ENCODE data around the gene BMPR1B.

Gene BMPR1B

GRCh38 chr4:94995684-94996394 is 238.1 kb downstream of the BMPR1B start:
- DNase-seq, result no peak
- no peaks in the 10 kb centered on the region for H3K27me3 ChIP-seq (replicated peaks; ENCODE audit: control insufficient read depth, insufficient read depth, low read length, poor library complexity, severe bottlenecking)
- H3K27ac ChIP-seq (ENCODE audit: insufficient read depth, low read length, poor library complexity, severe bottlenecking), result no peak overlapping the region
- H3K36me3 ChIP-seq (ENCODE audit: control insufficient read depth, insufficient read depth, low read length), result no peaks in the 10 kb centered on the region
- H3K4me1 ChIP-seq (ENCODE audit: control insufficient read depth, insufficient read depth, low read length, poor library complexity, severe bottlenecking), result no peaks in the 10 kb centered on the region
- H3K4me3 ChIP-seq (ENCODE audit: insufficient read depth, low read depth, low read length, poor library complexity, severe bottlenecking), result no peak overlapping the region
- H3K9me3 ChIP-seq (ENCODE audit: control insufficient read depth, low read length), result no peaks in the 10 kb centered on the region

- no peak overlapping the region for H3K27ac ChIP-seq (ENCODE audit: insufficient read depth, low read length, poor library complexity, severe bottlenecking)
- H3K4me3 ChIP-seq (ENCODE audit: insufficient read depth, low read depth, low read length, poor library complexity, severe bottlenecking), result no peak overlapping the region
- H3K4me1 ChIP-seq (ENCODE audit: control insufficient read depth, insufficient read depth, low read length, poor library complexity, severe bottlenecking), result no peaks in the 10 kb centered on the region
- no peaks in the 10 kb centered on the region for H3K9me3 ChIP-seq (ENCODE audit: control insufficient read depth, low read length)
- no peak for DNase-seq
- H3K27me3 ChIP-seq (replicated peaks; ENCODE audit: control insufficient read depth, insufficient read depth, low read length, poor library complexity, severe bottlenecking), result no peaks in the 10 kb centered on the region
- no peaks in the 10 kb centered on the region for H3K36me3 ChIP-seq (ENCODE audit: control insufficient read depth, insufficient read depth, low read length)
These were observed 242.4 kb downstream of the BMPR1B start for GRCh38 chr4:95000076-95000648.

GRCh38 chr4:95004912-95005311 is 247.2 kb downstream of the BMPR1B start:
- no peaks in the 10 kb centered on the region for H3K27me3 ChIP-seq (replicated peaks; ENCODE audit: control insufficient read depth, insufficient read depth, low read length, poor library complexity, severe bottlenecking)
- H3K4me1 ChIP-seq (ENCODE audit: control insufficient read depth, insufficient read depth, low read length, poor library complexity, severe bottlenecking), result no peaks in the 10 kb centered on the region
- H3K4me3 ChIP-seq (ENCODE audit: insufficient read depth, low read depth, low read length, poor library complexity, severe bottlenecking), result no peak overlapping the region
- no peaks in the 10 kb centered on the region for H3K9me3 ChIP-seq (ENCODE audit: control insufficient read depth, low read length)
- H3K27ac ChIP-seq (ENCODE audit: insufficient read depth, low read length, poor library complexity, severe bottlenecking), result no peak overlapping the region
- DNase-seq, result no peak
- no peaks in the 10 kb centered on the region for H3K36me3 ChIP-seq (ENCODE audit: control insufficient read depth, insufficient read depth, low read length)

GRCh38 chr4:95007998-95008397 is 250.2 kb downstream of the BMPR1B start:
- Histone ChIP-seq H3K27ac (ENCODE audit: insufficient read depth, low read length, poor library complexity, severe bottlenecking) (no peak overlapping the region), H3K27me3 (replicated peaks; ENCODE audit: control insufficient read depth, insufficient read depth, low read length, poor library complexity, severe bottlenecking) (no peaks in the 10 kb centered on the region), H3K9me3 (ENCODE audit: control insufficient read depth, low read length) (no peaks in the 10 kb centered on the region), H3K36me3 (ENCODE audit: control insufficient read depth, insufficient read depth, low read length) (no peaks in the 10 kb centered on the region), H3K4me1 (ENCODE audit: control insufficient read depth, insufficient read depth, low read length, poor library complexity, severe bottlenecking) (no peaks in the 10 kb centered on the region), H3K4me3 (ENCODE audit: insufficient read depth, low read depth, low read length, poor library complexity, severe bottlenecking) (no peak overlapping the region)
- no peak for DNase-seq

GRCh38 chr4:95013236-95013635 is 255.5 kb downstream of the BMPR1B start:
- Histone ChIP-seq H3K27me3 (replicated peaks; ENCODE audit: control insufficient read depth, insufficient read depth, low read length, poor library complexity, severe bottlenecking) (no peaks in the 10 kb centered on the region), H3K4me1 (ENCODE audit: control insufficient read depth, insufficient read depth, low read length, poor library complexity, severe bottlenecking) (no peaks in the 10 kb centered on the region), H3K36me3 (ENCODE audit: control insufficient read depth, insufficient read depth, low read length) (no peaks in the 10 kb centered on the region), H3K9me3 (ENCODE audit: control insufficient read depth, low read length) (no peaks in the 10 kb centered on the region), H3K27ac (ENCODE audit: insufficient read depth, low read length, poor library complexity, severe bottlenecking) (no peak overlapping the region), H3K4me3 (ENCODE audit: insufficient read depth, low read depth, low read length, poor library complexity, severe bottlenecking) (no peak overlapping the region)
- no peak for DNase-seq

GRCh38 chr4:95014068-95014467 is 256.3 kb downstream of the BMPR1B start:
- Histone ChIP-seq H3K27ac (ENCODE audit: insufficient read depth, low read length, poor library complexity, severe bottlenecking) (no peak overlapping the region), H3K4me3 (ENCODE audit: insufficient read depth, low read depth, low read length, poor library complexity, severe bottlenecking) (no peak overlapping the region), H3K9me3 (ENCODE audit: control insufficient read depth, low read length) (no peaks in the 10 kb centered on the region), H3K36me3 (ENCODE audit: control insufficient read depth, insufficient read depth, low read length) (no peaks in the 10 kb centered on the region), H3K4me1 (ENCODE audit: control insufficient read depth, insufficient read depth, low read length, poor library complexity, severe bottlenecking) (no peaks in the 10 kb centered on the region), H3K27me3 (replicated peaks; ENCODE audit: control insufficient read depth, insufficient read depth, low read length, poor library complexity, severe bottlenecking) (no peaks in the 10 kb centered on the region)
- no peak for DNase-seq

GRCh38 chr4:95017305-95018064 is 259.7 kb downstream of the BMPR1B start:
- H3K27ac ChIP-seq (ENCODE audit: insufficient read depth, low read length, poor library complexity, severe bottlenecking), result no peak overlapping the region
- no peak overlapping the region for H3K4me3 ChIP-seq (ENCODE audit: insufficient read depth, low read depth, low read length, poor library complexity, severe bottlenecking)
- no peaks in the 10 kb centered on the region for H3K36me3 ChIP-seq (ENCODE audit: control insufficient read depth, insufficient read depth, low read length)
- H3K27me3 ChIP-seq (replicated peaks; ENCODE audit: control insufficient read depth, insufficient read depth, low read length, poor library complexity, severe bottlenecking), result no peaks in the 10 kb centered on the region
- no peaks in the 10 kb centered on the region for H3K4me1 ChIP-seq (ENCODE audit: control insufficient read depth, insufficient read depth, low read length, poor library complexity, severe bottlenecking)
- no peak for DNase-seq
- H3K9me3 ChIP-seq (ENCODE audit: control insufficient read depth, low read length), result no peaks in the 10 kb centered on the region

GRCh38 chr4:95018785-95019184 is 261.0 kb downstream of the BMPR1B start:
- H3K36me3 ChIP-seq (ENCODE audit: control insufficient read depth, insufficient read depth, low read length), result no peaks in the 10 kb centered on the region
- H3K9me3 ChIP-seq (ENCODE audit: control insufficient read depth, low read length), result no peaks in the 10 kb centered on the region
- no peaks in the 10 kb centered on the region for H3K27me3 ChIP-seq (replicated peaks; ENCODE audit: control insufficient read depth, insufficient read depth, low read length, poor library complexity, severe bottlenecking)
- no peak for DNase-seq
- no peak overlapping the region for H3K27ac ChIP-seq (ENCODE audit: insufficient read depth, low read length, poor library complexity, severe bottlenecking)
- no peak overlapping the region for H3K4me3 ChIP-seq (ENCODE audit: insufficient read depth, low read depth, low read length, poor library complexity, severe bottlenecking)
- no peaks in the 10 kb centered on the region for H3K4me1 ChIP-seq (ENCODE audit: control insufficient read depth, insufficient read depth, low read length, poor library complexity, severe bottlenecking)

GRCh38 chr4:95020521-95020920 is 262.8 kb downstream of the BMPR1B start:
- no peaks in the 10 kb centered on the region for H3K36me3 ChIP-seq (ENCODE audit: control insufficient read depth, insufficient read depth, low read length)
- no peaks in the 10 kb centered on the region for H3K4me1 ChIP-seq (ENCODE audit: control insufficient read depth, insufficient read depth, low read length, poor library complexity, severe bottlenecking)
- no peaks in the 10 kb centered on the region for H3K9me3 ChIP-seq (ENCODE audit: control insufficient read depth, low read length)
- H3K27ac ChIP-seq (ENCODE audit: insufficient read depth, low read length, poor library complexity, severe bottlenecking), result no peak overlapping the region
- no peaks in the 10 kb centered on the region for H3K27me3 ChIP-seq (replicated peaks; ENCODE audit: control insufficient read depth, insufficient read depth, low read length, poor library complexity, severe bottlenecking)
- DNase-seq, result no peak
- H3K4me3 ChIP-seq (ENCODE audit: insufficient read depth, low read depth, low read length, poor library complexity, severe bottlenecking), result no peak overlapping the region

- no peak for DNase-seq
- H3K27me3 ChIP-seq (replicated peaks; ENCODE audit: control insufficient read depth, insufficient read depth, low read length, poor library complexity, severe bottlenecking), result no peaks in the 10 kb centered on the region
These were observed 263.3 kb downstream of the BMPR1B start for GRCh38 chr4:95021099-95021498.

More at GRCh38 chr4:95021099-95021498, 263.3 kb downstream of the BMPR1B start:
- Histone ChIP-seq H3K4me1 (ENCODE audit: control insufficient read depth, insufficient read depth, low read length, poor library complexity, severe bottlenecking) (no peaks in the 10 kb centered on the region), H3K9me3 (ENCODE audit: control insufficient read depth, low read length) (no peaks in the 10 kb centered on the region), H3K4me3 (ENCODE audit: insufficient read depth, low read depth, low read length, poor library complexity, severe bottlenecking) (no peak overlapping the region), H3K27ac (ENCODE audit: insufficient read depth, low read length, poor library complexity, severe bottlenecking) (no peak overlapping the region), H3K36me3 (ENCODE audit: control insufficient read depth, insufficient read depth, low read length) (no peaks in the 10 kb centered on the region)
